GM21723 (cell line): ENCODE results near the gene TNK2.
"Not testable (repeated sequence)": the region's sequence is repeated elsewhere in the genome, so short reads cannot be mapped to it uniquely, and the experiment has no call there.

Source experiments
- ATAC-seq: cut with Tn5 transposase; IDR thresholded peaks from one replicate; pipeline ENCODE4 v1.9.1; 2021; ENCODE audit warnings: mild to moderate bottlenecking, moderate library complexity; ENCODE audit not compliant: unreplicated experiment

TNK2 gene

DNA sequence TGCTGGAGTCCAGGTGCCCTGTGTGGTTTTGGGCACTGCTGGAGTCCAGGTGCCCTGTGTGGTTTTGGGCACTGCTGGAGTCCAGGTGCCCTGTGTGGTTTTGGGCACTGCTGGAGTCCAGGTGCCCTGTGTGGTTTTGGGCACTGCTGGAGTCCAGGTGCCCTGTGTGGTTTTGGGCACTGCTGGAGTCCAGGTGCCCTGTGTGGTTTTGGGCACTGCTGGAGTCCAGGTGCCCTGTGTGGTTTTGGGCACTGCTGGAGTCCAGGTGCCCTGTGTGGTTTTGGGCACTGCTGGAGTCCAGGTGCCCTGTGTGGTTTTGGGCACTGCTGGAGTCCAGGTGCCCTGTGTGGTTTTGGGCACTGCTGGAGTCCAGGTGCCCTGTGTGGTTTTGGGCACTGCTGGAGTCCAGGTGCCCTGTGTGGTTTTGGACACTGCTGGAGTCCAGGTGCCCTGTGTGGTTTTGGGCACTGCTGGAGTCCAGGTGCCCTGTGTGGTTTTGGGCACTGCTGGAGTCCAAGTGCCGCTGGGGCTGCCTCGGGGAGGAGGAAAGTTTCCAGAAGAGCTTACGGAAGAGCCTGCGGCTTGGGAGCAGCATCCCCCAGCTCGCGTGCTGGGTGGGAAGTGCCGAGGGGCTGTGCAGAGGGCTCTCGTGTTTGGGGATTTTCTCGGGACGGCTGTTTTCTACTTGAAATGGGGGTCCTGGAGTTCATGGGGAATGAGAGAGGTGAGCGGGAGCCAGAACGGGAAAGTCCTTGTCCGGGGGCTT, 83.7 kb downstream of the TNK2 start:
- ATAC-seq = not testable (repeated sequence)

DNA sequence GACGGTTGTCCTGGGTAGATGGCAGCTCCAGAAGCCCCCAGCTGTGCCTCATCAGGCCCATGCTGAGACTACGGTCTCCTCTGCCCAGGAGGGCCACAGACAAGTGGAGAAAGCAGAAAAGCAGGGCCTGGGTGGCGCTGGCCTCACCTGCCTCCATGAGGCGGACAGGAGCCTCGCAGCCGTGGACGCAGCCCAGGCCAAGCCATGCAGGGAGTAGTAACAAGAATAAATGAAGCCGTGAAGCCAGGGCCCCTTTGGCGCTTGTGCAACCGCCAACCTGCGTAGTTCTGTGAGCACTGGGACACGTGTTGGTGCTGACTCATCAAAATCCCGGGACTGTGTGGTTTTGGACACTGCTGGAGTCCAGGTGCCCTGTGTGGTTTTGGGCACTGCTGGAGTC, 84.4 kb downstream of the TNK2 start:
- no peak for ATAC-seq

- ATAC-seq = no peak
These were observed 85.1 kb downstream of the TNK2 start for GRCh38 chr3:195823280-195823679.

DNA sequence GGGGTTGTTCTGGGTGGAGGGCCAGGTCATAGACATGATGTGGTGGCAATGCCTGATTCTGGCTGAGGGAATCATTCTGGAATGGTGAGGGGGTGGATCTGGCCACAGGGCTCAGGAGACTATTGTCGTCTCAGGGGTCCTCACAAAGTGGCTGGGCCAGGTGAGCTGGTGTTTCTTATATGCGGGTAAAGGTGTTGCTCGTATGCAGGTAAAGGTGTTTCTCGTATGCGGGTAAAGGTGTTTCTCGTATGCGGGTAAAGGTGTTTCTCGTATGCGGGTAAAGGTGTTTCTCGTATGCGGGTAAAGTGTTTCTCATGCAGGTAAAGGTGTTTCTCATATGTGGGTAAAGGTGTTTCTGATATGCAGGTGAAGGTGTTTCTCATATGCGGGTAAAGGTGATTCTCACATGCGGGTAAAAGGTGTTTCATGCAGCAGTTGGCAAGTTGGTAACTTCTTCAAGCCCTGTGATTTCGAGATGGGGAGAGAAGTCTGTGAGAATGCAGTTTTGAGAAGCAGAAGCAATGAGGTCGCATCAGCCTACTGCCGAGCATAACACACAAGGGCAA, 86.1 kb downstream of the TNK2 start:
- no peak for ATAC-seq

GRCh38 chr3:195821403-195822130, 86.8 kb downstream of the TNK2 start:
- ATAC-seq = no peak

DNA sequence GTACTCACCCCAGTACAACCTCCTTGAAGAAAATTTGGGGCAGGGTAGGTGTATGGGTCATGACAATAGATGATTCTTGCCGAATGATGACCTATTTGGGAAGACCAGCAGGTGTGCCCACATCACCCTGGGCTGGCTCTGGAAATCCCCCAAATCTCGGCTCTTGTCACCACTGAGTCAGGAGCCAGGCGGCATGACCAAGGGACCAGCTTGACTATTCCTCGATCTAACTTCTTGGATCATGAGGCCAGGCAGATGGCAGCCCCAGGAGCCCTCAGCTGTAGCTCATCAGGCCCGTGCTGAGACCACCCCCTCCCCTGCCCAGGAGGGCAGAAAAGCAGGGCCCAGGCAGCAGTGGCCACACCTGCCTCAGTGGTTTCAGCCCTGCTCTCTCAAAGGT, 87.5 kb downstream of the TNK2 start:
- ATAC-seq = no peak

DNA sequence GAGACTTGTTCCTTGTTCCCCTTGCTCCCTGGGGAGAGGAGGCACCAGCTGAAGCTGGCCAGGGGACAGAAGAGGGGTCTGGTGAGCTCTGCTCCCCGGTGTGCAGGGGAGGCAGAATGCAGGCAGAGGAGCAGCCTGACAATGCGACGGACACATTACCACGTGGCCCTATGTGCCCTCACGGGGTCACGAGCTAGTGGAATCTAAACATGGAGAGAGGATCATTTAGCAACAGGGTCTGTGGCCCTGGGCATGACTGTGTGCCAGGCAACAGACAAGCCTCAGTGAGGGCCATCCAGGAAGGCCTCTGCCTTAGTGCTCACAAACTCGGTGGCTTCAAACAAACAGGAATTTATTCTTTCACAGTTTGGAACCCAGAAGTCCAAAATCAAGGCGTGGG, 88.2 kb downstream of the TNK2 start:
- ATAC-seq = no peak

GRCh38 chr3:195818301-195818700, 90.0 kb downstream of the TNK2 start:
- no peak for ATAC-seq

- ATAC-seq = no peak
These were observed 90.7 kb downstream of the TNK2 start for GRCh38 chr3:195817578-195818135.

DNA sequence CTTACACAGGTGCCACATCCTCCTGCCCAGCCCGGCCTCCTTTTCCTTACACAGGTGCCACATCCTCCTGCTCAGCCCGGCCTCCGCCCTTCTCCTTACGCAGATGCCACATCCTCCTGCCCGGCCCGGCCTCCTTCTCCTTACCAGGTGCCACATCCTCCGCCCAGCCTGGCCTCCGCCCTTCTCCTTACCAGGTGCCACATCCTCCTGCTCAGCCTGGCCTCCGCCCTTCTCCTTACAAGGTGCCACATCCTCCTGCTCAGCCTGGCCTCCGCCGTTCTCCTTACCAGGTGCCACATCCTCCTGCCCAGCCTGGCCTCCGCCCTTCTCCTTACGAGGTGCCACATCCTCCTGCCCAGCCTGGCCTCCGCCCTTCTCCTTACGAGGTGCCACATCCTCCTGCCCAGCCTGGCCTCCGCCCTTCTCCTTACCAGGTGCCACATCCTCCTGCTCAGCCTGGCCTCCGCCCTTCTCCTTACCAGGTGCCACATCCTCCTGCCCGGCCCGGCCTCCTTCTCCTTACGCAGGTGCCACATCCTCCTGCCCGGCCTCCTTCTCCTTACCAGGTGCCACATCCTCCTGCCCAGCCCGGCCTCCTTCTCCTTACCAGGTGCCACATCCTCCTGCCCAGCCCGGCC, 92.0 kb downstream of the TNK2 start:
- ATAC-seq = not testable (repeated sequence)

DNA sequence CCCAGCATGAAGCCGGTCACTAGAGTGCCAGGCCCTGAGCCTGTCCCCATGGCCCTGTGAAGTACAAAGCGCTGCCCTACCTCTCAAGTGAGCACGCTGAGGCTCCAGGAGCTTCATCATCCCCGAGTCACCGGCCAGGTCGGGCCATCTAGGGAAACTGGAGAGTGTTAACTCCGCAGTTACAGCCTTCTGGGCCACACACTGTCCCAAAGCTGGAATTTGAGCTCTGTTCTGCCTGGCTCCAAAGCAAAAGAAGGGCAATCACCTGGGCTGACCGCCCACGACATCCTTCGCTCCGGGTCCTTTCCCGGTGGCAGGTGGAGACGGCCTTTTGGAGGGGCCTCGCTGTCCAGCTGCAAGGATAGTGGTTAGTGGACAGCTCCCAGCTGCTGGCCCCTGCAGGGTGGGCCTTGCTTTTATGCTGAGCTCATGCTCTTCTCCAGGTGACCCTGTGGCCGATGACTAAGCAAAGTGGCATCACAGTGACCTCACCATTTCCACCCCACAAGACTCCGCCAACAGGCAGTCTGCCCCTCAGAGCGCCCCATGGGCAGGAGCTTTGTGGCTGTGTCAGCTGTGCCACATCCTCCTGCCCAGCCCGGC, 93.1 kb downstream of the TNK2 start:
- ATAC-seq = no peak

DNA sequence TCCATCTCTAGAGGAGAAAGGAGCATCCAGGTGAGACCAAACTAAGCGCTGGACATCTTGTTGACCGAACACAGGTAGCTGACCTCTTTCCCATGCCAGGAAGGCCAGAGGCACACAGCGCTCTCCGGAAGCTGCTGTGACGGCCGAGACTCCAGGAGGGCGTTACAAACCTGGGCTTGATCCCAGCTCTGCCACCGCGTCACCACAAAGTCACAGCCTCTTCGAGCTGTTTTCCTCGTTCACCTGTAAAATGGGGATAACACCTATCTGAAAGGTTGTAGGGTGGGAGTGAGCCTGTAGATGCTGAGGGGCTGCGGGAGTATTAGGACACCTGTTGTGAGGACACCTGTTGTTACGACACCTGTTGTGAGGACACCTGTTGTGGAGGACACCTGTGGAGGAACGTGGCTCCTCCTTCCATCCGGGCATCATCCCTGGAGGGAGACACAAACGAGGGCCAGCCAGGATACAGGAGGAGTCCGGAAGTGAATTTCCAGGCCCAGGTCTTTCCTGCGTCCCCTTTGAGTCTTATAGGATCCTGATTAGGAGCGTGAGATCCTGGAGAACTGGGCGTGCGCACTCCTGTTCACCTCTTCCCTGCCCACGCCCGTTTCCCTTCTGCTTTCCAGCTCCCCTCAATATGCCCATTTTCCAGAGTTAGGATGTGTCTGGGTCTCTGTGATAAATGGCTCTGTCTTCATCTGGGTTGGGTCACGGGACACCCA, 94.3 kb downstream of the TNK2 start:
- no peak for ATAC-seq
